ENCODE data around the gene MALSU1.

MALSU1 gene

GRCh38 chr7:23343806-23344475 is 44.8 kb downstream of the MALSU1 start:
- no peak overlapping the region for H3K4me3 ChIP-seq (ENCODE audit: severe bottlenecking)
- H3K27me3 ChIP-seq (ENCODE audit: insufficient read depth, poor library complexity, severe bottlenecking) = no peaks in the 10 kb centered on the region
- DNase-seq (ENCODE audit: low spot score) (no peak), ATAC-seq (ENCODE audit: low read depth) (no peak)
- no peak overlapping the region for H3K27ac ChIP-seq (ENCODE audit: poor library complexity, severe bottlenecking)
- H3K4me1 ChIP-seq (ENCODE audit: insufficient read depth, poor library complexity, severe bottlenecking) = peaks cover 23% of the 10 kb centered on the region
- no peak for TF ChIP-seq CTCF (IDR thresholded peaks at IDR 0.05; ENCODE audit: poor library complexity, severe bottlenecking)
- H3K9me3 ChIP-seq (ENCODE audit: severe bottlenecking) = no peaks in the 10 kb centered on the region
- H3K36me3 ChIP-seq (ENCODE audit: low read depth) = peaks cover 87% of the 10 kb centered on the region

GRCh38 chr7:23345601-23346000 is 46.5 kb downstream of the MALSU1 start:
- Histone ChIP-seq H3K4me1 (ENCODE audit: insufficient read depth, poor library complexity, severe bottlenecking) (peaks cover 39% of the 10 kb centered on the region), H3K4me3 (ENCODE audit: severe bottlenecking) (no peak overlapping the region), H3K9me3 (ENCODE audit: severe bottlenecking) (no peaks in the 10 kb centered on the region), H3K27me3 (ENCODE audit: insufficient read depth, poor library complexity, severe bottlenecking) (no peaks in the 10 kb centered on the region), H3K27ac (ENCODE audit: poor library complexity, severe bottlenecking) (no peak overlapping the region), H3K36me3 (ENCODE audit: low read depth) (peaks cover 74% of the 10 kb centered on the region)
- DNase-seq (ENCODE audit: low spot score) (no peak), ATAC-seq (ENCODE audit: low read depth) (no peak)
- TF ChIP-seq CTCF (IDR thresholded peaks at IDR 0.05; ENCODE audit: poor library complexity, severe bottlenecking) = no peak

- no peak for ATAC-seq (ENCODE audit: low read depth)
- peaks cover 42% of the 10 kb centered on the region for H3K4me1 ChIP-seq (ENCODE audit: insufficient read depth, poor library complexity, severe bottlenecking)
- peak overlapping the region; percentile 81 for H3K27ac ChIP-seq (ENCODE audit: poor library complexity, severe bottlenecking)
- H3K9me3 ChIP-seq (ENCODE audit: severe bottlenecking) = no peaks in the 10 kb centered on the region
- H3K27me3 ChIP-seq (ENCODE audit: insufficient read depth, poor library complexity, severe bottlenecking) = no peaks in the 10 kb centered on the region
- no peak for DNase-seq (ENCODE audit: low spot score)
- no peak overlapping the region for H3K4me3 ChIP-seq (ENCODE audit: severe bottlenecking)
- H3K36me3 ChIP-seq (ENCODE audit: low read depth) = peaks cover 75% of the 10 kb centered on the region
- no peak for TF ChIP-seq CTCF (IDR thresholded peaks at IDR 0.05; ENCODE audit: poor library complexity, severe bottlenecking)
These were observed 47.2 kb downstream of the MALSU1 start for GRCh38 chr7:23346316-23346715.

GRCh38 chr7:23347033-23347681 is 48.0 kb downstream of the MALSU1 start:
- peak overlapping the region; percentile 81 for H3K27ac ChIP-seq (ENCODE audit: poor library complexity, severe bottlenecking)
- H3K4me1 ChIP-seq (ENCODE audit: insufficient read depth, poor library complexity, severe bottlenecking) = peaks cover 42% of the 10 kb centered on the region
- H3K4me3 ChIP-seq (ENCODE audit: severe bottlenecking) = no peak overlapping the region
- DNase-seq (ENCODE audit: low spot score) = no peak
- TF ChIP-seq CTCF (IDR thresholded peaks at IDR 0.05; ENCODE audit: poor library complexity, severe bottlenecking) = no peak
- H3K36me3 ChIP-seq (ENCODE audit: low read depth) = peaks cover 67% of the 10 kb centered on the region
- H3K27me3 ChIP-seq (ENCODE audit: insufficient read depth, poor library complexity, severe bottlenecking) = no peaks in the 10 kb centered on the region
- ATAC-seq (ENCODE audit: low read depth) = peak; percentile 2; the same call in 2 of the 3 replicates
- no peaks in the 10 kb centered on the region for H3K9me3 ChIP-seq (ENCODE audit: severe bottlenecking)

- no peak overlapping the region for H3K4me3 ChIP-seq (ENCODE audit: severe bottlenecking)
- peaks cover 42% of the 10 kb centered on the region for H3K4me1 ChIP-seq (ENCODE audit: insufficient read depth, poor library complexity, severe bottlenecking)
- ATAC-seq (ENCODE audit: low read depth) (peak; percentile 89), DNase-seq (ENCODE audit: low spot score) (no peak)
- no peaks in the 10 kb centered on the region for H3K9me3 ChIP-seq (ENCODE audit: severe bottlenecking)
- no peaks in the 10 kb centered on the region for H3K27me3 ChIP-seq (ENCODE audit: insufficient read depth, poor library complexity, severe bottlenecking)
- H3K27ac ChIP-seq (ENCODE audit: poor library complexity, severe bottlenecking) = peak overlapping the region; percentile 81
- peaks cover 61% of the 10 kb centered on the region for H3K36me3 ChIP-seq (ENCODE audit: low read depth)
- no peak for TF ChIP-seq CTCF (IDR thresholded peaks at IDR 0.05; ENCODE audit: poor library complexity, severe bottlenecking)
These were observed 48.6 kb downstream of the MALSU1 start for GRCh38 chr7:23347682-23348180.
